HEK293T (cell line): Measurements from ENCODE around the gene TK2.

Source experiments
- ARNT ChIP-seq: fragments of 450-650 bp; IDR thresholded peaks from 2 replicates; pipeline ENCODE4 v1.6.1; 2017; ENCODE audit warnings: mild to moderate bottlenecking
- BHLHE40 ChIP-seq: fragments of 450-650 bp; IDR thresholded peaks from 2 replicates; pipeline ENCODE4 v1.6.1; 2016; ENCODE audit warnings: mild to moderate bottlenecking, moderate library complexity, borderline replicate concordance
- ELF4 ChIP-seq: fragments of 450-650 bp; IDR thresholded peaks from 2 replicates; pipeline ENCODE4 v1.6.1; 2017; ENCODE audit warnings: antibody characterized with exemption
- FOXA1 ChIP-seq: fragments of 450-650 bp; IDR thresholded peaks from 2 replicates; pipeline ENCODE4 v1.6.1; 2016; ENCODE audit warnings: mild to moderate bottlenecking
- FOXK2 ChIP-seq: fragments of 450-650 bp; IDR thresholded peaks from 2 replicates; pipeline ENCODE4 v1.6.1; 2016; ENCODE audit warnings: mild to moderate bottlenecking
- FOXM1 ChIP-seq: fragments of 450-650 bp; IDR thresholded peaks from 2 replicates; pipeline ENCODE4 v1.6.1; 2017; ENCODE audit warnings: mild to moderate bottlenecking, borderline replicate concordance
- HDGF ChIP-seq: fragments of 450-650 bp; IDR thresholded peaks from 2 replicates; pipeline ENCODE4 v1.6.1; 2017; ENCODE audit warnings: antibody characterized with exemption, borderline replicate concordance
- L3MBTL2 ChIP-seq: fragments of 450-650 bp; conservative IDR thresholded peaks from 2 replicates; pipeline ENCODE4 v1.6.1; 2016; ENCODE audit warnings: mild to moderate bottlenecking
- LEF1 ChIP-seq: fragments of 450-650 bp; IDR thresholded peaks from 2 replicates; pipeline ENCODE4 v1.6.1; 2017; ENCODE audit warnings: mild to moderate bottlenecking, borderline replicate concordance
- NFRKB ChIP-seq: fragments of 450-650 bp; IDR thresholded peaks from 2 replicates; pipeline ENCODE4 v1.6.1; 2016; ENCODE audit warnings: mild to moderate bottlenecking, moderate library complexity
- PKNOX1 ChIP-seq: fragments of 450-650 bp; IDR thresholded peaks from 2 replicates; pipeline ENCODE4 v1.6.1; 2016
- SP1 ChIP-seq: fragments of 450-650 bp; IDR thresholded peaks from 2 replicates; pipeline ENCODE4 v1.6.1; 2017

- no peak for TF ChIP-seq FOXM1
- TF ChIP-seq SP1 = no peak
- no peak for TF ChIP-seq ELF4
- no peak for TF ChIP-seq FOXA1
- TF ChIP-seq LEF1 = no peak
- no peak for TF ChIP-seq L3MBTL2
- no peak for TF ChIP-seq PKNOX1
- no peak for TF ChIP-seq BHLHE40
- no peak for TF ChIP-seq HDGF
- TF ChIP-seq ARNT = no peak
- TF ChIP-seq FOXK2 = no peak
- no peak for TF ChIP-seq NFRKB
Observed at GRCh38 chr16:66543541-66543940, 6.4 kb downstream of the TK2 start.
